A673 (cell line): ENCODE results near the gene VCAN. TPM values are rescaled to one million over a fixed set of nuclear protein-coding genes. Genes with fewer than 3 reads are reported as not detected.

Experiments used
- BruUV-seq: library from RNA; stranded (reverse); fragments of 400-500 nt; replicated peaks from 2 replicates; lab custom pipeline; 2021; lab: Mats Ljungman, UMichigan
- CTCF ChIA-PET: fragments of 300-600 bp; sonication (Branson Sonifier 250); formaldehyde crosslinking; loops from one replicate; lab custom pipeline; 2022; ENCODE audit warnings: antibody characterized with exemption; lab: Charles Lee
- POLR2A ChIA-PET: fragments of 300-600 bp; sonication (Branson Sonifier 250); formaldehyde crosslinking; loops from one replicate; lab custom pipeline; 2022; ENCODE audit warnings: antibody characterized with exemption; ENCODE audit not compliant: low non-redundant PET; lab: Charles Lee
- DNase-seq: peaks from one replicate; pipeline ENCODE4 v3.0.0-alpha.2; 2015; ENCODE audit warnings: low spot score
- H3K27ac ChIP-seq: fragments of 200-600 bp; sonication (generic); 2 replicates; pipeline ENCODE4 v1.5.1; 2016; ENCODE audit warnings: mixed run types, low read depth, mild to moderate bottlenecking, mixed read lengths, antibody characterized with exemption, low read length; ENCODE audit not compliant: poor library complexity, severe bottlenecking
- H3K27me3 ChIP-seq: fragments of 200-600 bp; sonication (generic); replicated peaks from 2 replicates; pipeline ENCODE4 v1.6.1; 2017; ENCODE audit warnings: mixed run types, low read depth, mild to moderate bottlenecking, mixed read lengths, antibody characterized with exemption, low read length; ENCODE audit not compliant: insufficient read depth, poor library complexity
- H3K36me3 ChIP-seq: fragments of 200-600 bp; sonication (generic); 2 replicates; pipeline ENCODE4 v1.6.1; 2016; ENCODE audit warnings: mixed run types, mild to moderate bottlenecking, mixed read lengths, antibody characterized with exemption, low read length; ENCODE audit not compliant: insufficient read depth, poor library complexity, severe bottlenecking
- H3K4me1 ChIP-seq: fragments of 200-600 bp; sonication (generic); 2 replicates; pipeline ENCODE4 v1.6.1; 2017; ENCODE audit warnings: mixed run types, mild to moderate bottlenecking, mixed read lengths, antibody characterized with exemption, low read length; ENCODE audit not compliant: insufficient read depth, poor library complexity, severe bottlenecking
- H3K4me3 ChIP-seq: fragments of 200-600 bp; sonication (generic); 2 replicates; pipeline ENCODE4 v1.5.1; 2016; ENCODE audit warnings: low read depth, mixed run types, mild to moderate bottlenecking, mixed read lengths, low read length; ENCODE audit not compliant: poor library complexity, severe bottlenecking
- H3K9me3 ChIP-seq: fragments of 200-600 bp; sonication (generic); 2 replicates; pipeline ENCODE4 v1.6.1; 2016; ENCODE audit warnings: mixed run types, low read depth, mild to moderate bottlenecking, mixed read lengths, antibody characterized with exemption, low read length; ENCODE audit not compliant: poor library complexity, severe bottlenecking
- EZH2 ChIP-seq: fragments of 200-600 bp; sonication (generic); IDR thresholded peaks from 2 replicates; pipeline ENCODE4 v1.6.1; 2017; ENCODE audit warnings: borderline replicate concordance, low read depth, mild to moderate bottlenecking, mixed read lengths, antibody characterized with exemption, low read length; ENCODE audit not compliant: poor library complexity, severe bottlenecking
- intact Hi-C: fragments of 100-400 bp; cut with micrococcal nuclease; formaldehyde crosslinking; loops from one replicate; pipeline ENCODE4 v1.10.0; 2022; ENCODE audit not compliant: unreplicated experiment
- total RNA-seq: library from RNA; stranded (reverse); gene quantifications from 2 replicates; pipeline ENCODE4 v1.2.3, GENCODE V29; 2021
- TF ChIP-seq, protein P1 (sequence below): fragments of 300-800, 200-600 bp; sonication (generic); conservative IDR thresholded peaks from 2 replicates; pipeline ENCODE4 v1.5.1; 2017; ENCODE audit warnings: low read depth, mild to moderate bottlenecking, antibody characterized with exemption, low read length, moderate library complexity, mixed read lengths

The VCAN gene
- total RNA-seq, 1 experiment from 2014 or later: 0.90 TPM

DNA sequence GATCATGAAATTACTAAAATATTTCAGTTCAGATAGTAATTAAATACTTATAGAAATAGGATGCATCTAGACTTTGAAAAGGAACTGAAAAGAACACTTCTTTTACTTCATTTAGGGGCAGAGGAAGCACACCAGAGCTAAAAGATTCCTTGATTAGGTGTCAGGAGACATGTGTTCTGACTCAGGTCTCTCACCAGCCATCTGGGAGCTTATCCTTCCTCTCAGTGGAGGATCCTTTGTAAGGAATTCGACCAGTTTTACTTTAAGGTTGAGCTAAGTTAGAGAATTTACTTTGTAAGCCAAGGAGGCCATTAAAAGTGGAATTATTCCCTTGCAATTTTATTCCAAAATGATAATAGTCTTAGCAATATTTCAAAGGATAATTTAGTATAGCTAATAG is 16.7 kb downstream of the VCAN start:
- no peak for DNase-seq
- POLR2A ChIA-PET: interaction anchor here (0.5 kb wide), 1 partner anchor 1923 kb away, joined by 3 read pairs; no protein-coding TSS in a partner anchor
- TF ChIP-seq EZH2: no peak
- TF ChIP-seq, protein P1, sequence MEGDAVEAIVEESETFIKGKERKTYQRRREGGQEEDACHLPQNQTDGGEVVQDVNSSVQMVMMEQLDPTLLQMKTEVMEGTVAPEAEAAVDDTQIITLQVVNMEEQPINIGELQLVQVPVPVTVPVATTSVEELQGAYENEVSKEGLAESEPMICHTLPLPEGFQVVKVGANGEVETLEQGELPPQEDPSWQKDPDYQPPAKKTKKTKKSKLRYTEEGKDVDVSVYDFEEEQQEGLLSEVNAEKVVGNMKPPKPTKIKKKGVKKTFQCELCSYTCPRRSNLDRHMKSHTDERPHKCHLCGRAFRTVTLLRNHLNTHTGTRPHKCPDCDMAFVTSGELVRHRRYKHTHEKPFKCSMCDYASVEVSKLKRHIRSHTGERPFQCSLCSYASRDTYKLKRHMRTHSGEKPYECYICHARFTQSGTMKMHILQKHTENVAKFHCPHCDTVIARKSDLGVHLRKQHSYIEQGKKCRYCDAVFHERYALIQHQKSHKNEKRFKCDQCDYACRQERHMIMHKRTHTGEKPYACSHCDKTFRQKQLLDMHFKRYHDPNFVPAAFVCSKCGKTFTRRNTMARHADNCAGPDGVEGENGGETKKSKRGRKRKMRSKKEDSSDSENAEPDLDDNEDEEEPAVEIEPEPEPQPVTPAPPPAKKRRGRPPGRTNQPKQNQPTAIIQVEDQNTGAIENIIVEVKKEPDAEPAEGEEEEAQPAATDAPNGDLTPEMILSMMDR: no peak
- intact Hi-C loops: no loop called here
- CTCF ChIA-PET: no interaction called here
- H3K27ac ChIP-seq: no peak overlapping the region
- H3K27me3 ChIP-seq: no peaks in the 10 kb centered on the region
- no TSS peak for BruUV-seq
- H3K4me3 ChIP-seq: no peak overlapping the region
- no peaks in the 10 kb centered on the region for H3K36me3 ChIP-seq
- H3K4me1 ChIP-seq: no peaks in the 10 kb centered on the region
- no peaks in the 10 kb centered on the region for H3K9me3 ChIP-seq

GRCh38 chr5:83488821-83489220 is 17.3 kb downstream of the VCAN start:
- ChIA-PET CTCF (no interaction called here), POLR2A (interaction anchor here (0.5 kb wide), 1 partner anchor 1923 kb away, joined by 3 read pairs; no protein-coding TSS in a partner anchor)
- DNase-seq: no peak
- H3K27ac ChIP-seq: no peak overlapping the region
- no peak overlapping the region for H3K4me3 ChIP-seq
- intact Hi-C loops: no loop called here
- TF ChIP-seq, protein P1: no peak
- TF ChIP-seq EZH2: no peak
- no peaks in the 10 kb centered on the region for H3K36me3 ChIP-seq
- no peaks in the 10 kb centered on the region for H3K27me3 ChIP-seq
- BruUV-seq: no TSS peak
- H3K4me1 ChIP-seq: no peaks in the 10 kb centered on the region
- no peaks in the 10 kb centered on the region for H3K9me3 ChIP-seq

GRCh38 chr5:83490203-83490602 is 18.7 kb downstream of the VCAN start:
- no peak for TF ChIP-seq EZH2
- TF ChIP-seq, protein P1: no peak
- Histone ChIP-seq H3K27ac (no peak overlapping the region), H3K27me3 (no peaks in the 10 kb centered on the region), H3K9me3 (no peaks in the 10 kb centered on the region), H3K4me1 (no peaks in the 10 kb centered on the region), H3K4me3 (no peak overlapping the region), H3K36me3 (no peaks in the 10 kb centered on the region)
- ChIA-PET CTCF (no interaction called here), POLR2A (no interaction called here)
- DNase-seq: no peak
- intact Hi-C loops: no loop called here
- no TSS peak for BruUV-seq
